Measurements from ENCODE around the gene GPR52.
A peak's percentile ranks its signal among the peaks of the same experiment; 100 is the strongest.

The GPR52 gene

DNA sequence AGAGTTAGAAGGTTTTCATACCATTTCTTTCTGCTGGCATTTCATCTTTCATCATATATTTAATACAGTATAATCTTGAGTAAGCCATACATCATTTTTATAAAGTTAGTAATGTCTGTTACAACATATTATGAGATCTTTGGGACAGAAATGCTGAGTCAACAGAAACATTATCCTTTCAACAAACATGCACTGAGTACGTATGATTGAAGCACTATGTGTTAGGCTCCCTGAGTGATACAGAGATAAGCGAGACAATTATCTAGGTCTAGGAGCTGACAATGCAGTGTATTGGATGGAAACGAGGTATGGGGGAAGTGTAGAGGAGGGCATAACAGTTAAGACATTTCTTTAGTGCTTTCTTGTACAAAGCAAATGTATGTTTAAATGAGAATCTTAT is 19.7 kb upstream of the GPR52 start:
- no peak overlapping the region for H3K4me3 ChIP-seq (ENCODE audit: low read length)
- peak; percentile 59 for DNase-seq (ENCODE audit: low read depth)
- TF ChIP-seq, protein P1, sequence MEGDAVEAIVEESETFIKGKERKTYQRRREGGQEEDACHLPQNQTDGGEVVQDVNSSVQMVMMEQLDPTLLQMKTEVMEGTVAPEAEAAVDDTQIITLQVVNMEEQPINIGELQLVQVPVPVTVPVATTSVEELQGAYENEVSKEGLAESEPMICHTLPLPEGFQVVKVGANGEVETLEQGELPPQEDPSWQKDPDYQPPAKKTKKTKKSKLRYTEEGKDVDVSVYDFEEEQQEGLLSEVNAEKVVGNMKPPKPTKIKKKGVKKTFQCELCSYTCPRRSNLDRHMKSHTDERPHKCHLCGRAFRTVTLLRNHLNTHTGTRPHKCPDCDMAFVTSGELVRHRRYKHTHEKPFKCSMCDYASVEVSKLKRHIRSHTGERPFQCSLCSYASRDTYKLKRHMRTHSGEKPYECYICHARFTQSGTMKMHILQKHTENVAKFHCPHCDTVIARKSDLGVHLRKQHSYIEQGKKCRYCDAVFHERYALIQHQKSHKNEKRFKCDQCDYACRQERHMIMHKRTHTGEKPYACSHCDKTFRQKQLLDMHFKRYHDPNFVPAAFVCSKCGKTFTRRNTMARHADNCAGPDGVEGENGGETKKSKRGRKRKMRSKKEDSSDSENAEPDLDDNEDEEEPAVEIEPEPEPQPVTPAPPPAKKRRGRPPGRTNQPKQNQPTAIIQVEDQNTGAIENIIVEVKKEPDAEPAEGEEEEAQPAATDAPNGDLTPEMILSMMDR (IDR thresholded peaks at IDR 0.05; ENCODE audit: insufficient read depth, low read depth, low read length, missing control alignments) = no peak

GRCh38 chr1:174428739-174429138 is 19.0 kb upstream of the GPR52 start:
- no peak overlapping the region for H3K4me3 ChIP-seq (ENCODE audit: low read length)
- no peak for DNase-seq (ENCODE audit: low read depth)
- TF ChIP-seq, protein P1 (IDR thresholded peaks at IDR 0.05; ENCODE audit: insufficient read depth, low read depth, low read length, missing control alignments) = no peak

DNA sequence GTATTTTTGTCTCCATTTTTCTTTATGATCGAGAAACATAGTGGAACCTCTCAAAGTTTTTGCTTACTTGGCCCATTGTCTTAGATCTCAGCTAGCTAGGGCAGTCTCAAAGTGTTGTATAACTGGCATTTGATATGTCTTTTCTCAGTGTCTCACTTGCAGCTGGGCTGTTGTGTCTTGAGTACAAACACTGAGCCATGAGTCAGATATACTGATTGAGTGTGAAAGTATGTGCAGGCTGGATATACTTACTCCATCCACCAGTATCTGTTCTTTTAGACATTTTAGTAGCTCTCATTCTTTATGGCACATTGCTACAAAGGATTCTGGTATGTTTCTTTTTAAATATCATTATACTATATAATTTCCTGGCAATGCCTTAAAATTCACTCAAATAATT is 14.3 kb upstream of the GPR52 start:
- TF ChIP-seq, protein P1 (IDR thresholded peaks at IDR 0.05; ENCODE audit: insufficient read depth, low read depth, low read length, missing control alignments) = no peak
- no peak overlapping the region for H3K4me3 ChIP-seq (ENCODE audit: low read length)
- peak; percentile 76 for DNase-seq (ENCODE audit: low read depth)

GRCh38 chr1:174445351-174445750 is 2.4 kb upstream of the GPR52 start:
- no peak for DNase-seq (ENCODE audit: low read depth)
- H3K4me3 ChIP-seq (ENCODE audit: low read length) = no peak overlapping the region
- TF ChIP-seq, protein P1 (IDR thresholded peaks at IDR 0.05; ENCODE audit: insufficient read depth, low read depth, low read length, missing control alignments) = no peak

DNA sequence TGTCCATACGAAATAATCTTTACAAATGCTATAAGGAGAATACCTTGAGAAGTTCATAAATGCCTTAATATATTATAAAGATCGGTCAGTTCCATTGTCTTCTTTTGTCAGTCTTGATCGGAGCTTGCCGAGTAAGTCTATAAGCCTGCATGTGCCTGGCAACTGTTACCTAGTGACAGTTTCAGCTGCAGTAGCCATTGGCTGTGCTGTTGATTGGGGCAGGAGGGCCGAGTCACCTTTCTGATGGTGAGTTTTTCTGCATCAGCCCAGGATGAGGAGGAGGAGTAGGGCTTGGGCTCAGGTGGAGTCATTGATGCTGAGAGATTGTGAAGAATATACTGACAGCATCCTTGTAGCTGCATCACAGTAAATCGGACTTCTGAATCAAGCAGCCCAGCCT is 1.9 kb upstream of the GPR52 start:
- H3K4me3 ChIP-seq (ENCODE audit: low read length) = no peak overlapping the region
- peak; percentile 14 for DNase-seq (ENCODE audit: low read depth)
- TF ChIP-seq, protein P1 (IDR thresholded peaks at IDR 0.05; ENCODE audit: insufficient read depth, low read depth, low read length, missing control alignments) = no peak

DNA sequence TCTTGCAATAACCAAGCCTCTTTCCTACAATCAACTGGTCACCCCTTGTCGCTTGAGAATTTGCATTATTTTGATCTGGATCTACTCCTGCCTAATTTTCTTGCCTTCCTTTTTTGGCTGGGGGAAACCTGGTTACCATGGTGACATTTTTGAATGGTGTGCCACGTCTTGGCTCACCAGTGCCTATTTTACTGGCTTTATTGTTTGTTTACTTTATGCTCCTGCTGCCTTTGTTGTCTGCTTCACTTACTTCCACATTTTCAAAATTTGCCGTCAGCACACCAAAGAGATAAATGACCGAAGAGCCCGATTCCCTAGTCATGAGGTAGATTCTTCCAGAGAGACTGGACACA is 743 bp downstream of the GPR52 start:
- no peak overlapping the region for H3K4me3 ChIP-seq (ENCODE audit: low read length)
- TF ChIP-seq, protein P1 (IDR thresholded peaks at IDR 0.05; ENCODE audit: insufficient read depth, low read depth, low read length, missing control alignments) = no peak

GRCh38 chr1:174448974-174449373 is 1.2 kb downstream of the GPR52 start:
- no peak overlapping the region for H3K4me3 ChIP-seq (ENCODE audit: low read length)
- TF ChIP-seq, protein P1 (IDR thresholded peaks at IDR 0.05; ENCODE audit: insufficient read depth, low read depth, low read length, missing control alignments) = no peak
- DNase-seq (ENCODE audit: low read depth) = no peak

More for the DNA sequence above, 743 bp downstream of the GPR52 start:
- DNase-seq (ENCODE audit: low read depth) = no peak

All from epithelial cell of esophagus (primary cell).